Neural cell (in vitro differentiated cells): Measurements from ENCODE around the gene PCDH10. TPM values are rescaled to one million over a fixed set of nuclear protein-coding genes. Genes with fewer than 3 reads are reported as not detected.

Experiments used
- H2AFZ ChIP-seq: fragments of 200-600, 300-800 bp; sonication (generic), shearing (Covaris generic); 2 replicates; pipeline ENCODE4 v1.6.0; 2014; ENCODE audit warnings: low read depth, mild to moderate bottlenecking, antibody characterized with exemption, low read length, moderate library complexity
- H3F3A ChIP-seq: fragments of 200-600 bp; shearing (Covaris generic); 2 replicates; pipeline ENCODE4 v1.6.1; 2016; ENCODE audit warnings: mild to moderate bottlenecking, moderate library complexity, mixed read lengths, antibody characterized with exemption, low read length; ENCODE audit not compliant: insufficient read depth, poor library complexity, severe bottlenecking
- H3K27ac ChIP-seq: fragments of 200-600, 300-800 bp; sonication (generic), shearing (Covaris generic); 2 replicates; pipeline ENCODE4 v1.5.1; 2014; ENCODE audit warnings: mild to moderate bottlenecking, low read length, moderate library complexity
- H3K27me3 ChIP-seq: fragments of 300-800, 200-600 bp; sonication (generic), shearing (Covaris generic); 2 replicates; pipeline ENCODE4 v1.6.0; 2014; ENCODE audit warnings: mild to moderate bottlenecking, low read depth, low read length, moderate library complexity; ENCODE audit not compliant: insufficient read depth
- H3K36me3 ChIP-seq: fragments of 300-800, 200-600 bp; sonication (generic), shearing (Covaris generic); 2 replicates; pipeline ENCODE4 v1.5.1; 2014; ENCODE audit warnings: mild to moderate bottlenecking, antibody characterized with exemption, low read length, moderate library complexity; ENCODE audit not compliant: insufficient read depth
- H3K4me2 ChIP-seq: fragments of 300-800, 200-600 bp; sonication (generic), shearing (Covaris generic); 2 replicates; pipeline ENCODE4 v1.6.0; 2014; ENCODE audit warnings: mild to moderate bottlenecking, low read length
- H3K4me3 ChIP-seq: fragments of 300-800, 200-600 bp; sonication (generic), shearing (Covaris generic); 2 replicates; pipeline ENCODE4 v1.5.1; 2014; ENCODE audit warnings: mild to moderate bottlenecking, low read length, moderate library complexity
- H3K79me2 ChIP-seq: fragments of 200-600 bp; shearing (Covaris generic); replicated peaks from 2 replicates; pipeline ENCODE4 v1.6.0; 2014; ENCODE audit warnings: mild to moderate bottlenecking, low read length, moderate library complexity; ENCODE audit not compliant: insufficient read depth
- H3K9ac ChIP-seq: fragments of 300-800, 200-600 bp; sonication (generic), shearing (Covaris generic); 2 replicates; pipeline ENCODE4 v1.6.1; 2016; ENCODE audit warnings: mild to moderate bottlenecking, low read length, mixed read lengths
- H3K9me2 ChIP-seq: fragments of 200-600 bp; shearing (Covaris generic); 2 replicates; pipeline ENCODE4 v1.6.1; 2016; ENCODE audit warnings: mild to moderate bottlenecking, low read length, mixed read lengths; ENCODE audit not compliant: insufficient read depth
- H3K9me3 ChIP-seq: fragments of 200-600, 300-800 bp; sonication (generic), shearing (Covaris generic); 2 replicates; pipeline ENCODE4 v1.6.1; 2016; ENCODE audit warnings: mild to moderate bottlenecking, mixed run types, low read length, moderate library complexity, mixed read lengths
- H4K20me1 ChIP-seq: fragments of 200-600 bp; shearing (Covaris generic); 2 replicates; pipeline ENCODE4 v1.6.1; 2016; ENCODE audit warnings: mild to moderate bottlenecking, mixed run types; ENCODE audit not compliant: insufficient read depth
- CTCF ChIP-seq: fragments of 450-650 bp; IDR thresholded peaks from 2 replicates; pipeline ENCODE4 v1.5.1; 2014; ENCODE audit warnings: antibody characterized with exemption, mild to moderate bottlenecking, moderate library complexity; ENCODE audit not compliant: poor library complexity, severe bottlenecking
- EP300 ChIP-seq: fragments of 450-650 bp; conservative IDR thresholded peaks from 2 replicates; pipeline ENCODE4 v1.6.1; 2014; ENCODE audit warnings: antibody characterized with exemption, mild to moderate bottlenecking, moderate library complexity; ENCODE audit not compliant: poor library complexity, severe bottlenecking
- EZH2 ChIP-seq: fragments of 200-600, 300-800 bp; shearing (Covaris generic), sonication (generic); IDR thresholded peaks from 2 replicates; pipeline ENCODE4 v1.6.1; 2014; ENCODE audit warnings: antibody characterized with exemption, low read length, borderline replicate concordance, mild to moderate bottlenecking; ENCODE audit not compliant: insufficient read depth, poor library complexity, severe bottlenecking
- MXI1 ChIP-seq: fragments of 450-650 bp; conservative IDR thresholded peaks from 2 replicates; pipeline ENCODE4 v1.6.1; 2014; ENCODE audit warnings: antibody characterized with exemption, mild to moderate bottlenecking; ENCODE audit not compliant: poor library complexity, severe bottlenecking
- POLR2AphosphoS5 ChIP-seq: IDR thresholded peaks from 2 replicates; pipeline ENCODE4 v1.6.1; 2012
- RAD21 ChIP-seq: fragments of 450-650 bp; conservative IDR thresholded peaks from 2 replicates; pipeline ENCODE4 v1.6.1; 2014; ENCODE audit warnings: antibody characterized with exemption, mild to moderate bottlenecking, moderate library complexity
- REST ChIP-seq: IDR thresholded peaks from 2 replicates; pipeline ENCODE4 v1.6.1; 2012; ENCODE audit warnings: borderline replicate concordance
- SMC3 ChIP-seq: fragments of 450-650 bp; conservative IDR thresholded peaks from 2 replicates; pipeline ENCODE4 v1.6.1; 2014; ENCODE audit warnings: antibody characterized with exemption, mild to moderate bottlenecking, moderate library complexity; ENCODE audit not compliant: poor library complexity
- TAF1 ChIP-seq: IDR thresholded peaks from 2 replicates; pipeline ENCODE4 v1.6.1; 2012; ENCODE audit warnings: low read depth
- polyA plus RNA-seq: library from polyadenylated mRNA; depleted of rRNA; stranded (reverse); fragments of >200 nt; gene quantifications from 2 replicates; pipeline ENCODE4 v1.2.3, GENCODE V29; 2014

PCDH10 gene
- polyA plus RNA-seq, 1 donor from 2014 or later: 37.0 TPM

- H2AFZ ChIP-seq: no peak overlapping the region
- no peaks in the 10 kb centered on the region for H3K9me2 ChIP-seq
- no peak for TF ChIP-seq TAF1
- TF ChIP-seq REST: no peak
- no peak for TF ChIP-seq EP300
- TF ChIP-seq EZH2: no peak
- TF ChIP-seq SMC3: no peak
- TF ChIP-seq MXI1: no peak
- TF ChIP-seq RAD21: no peak
- TF ChIP-seq CTCF: no peak
- no peak for TF ChIP-seq POLR2AphosphoS5
- H3K27ac ChIP-seq: peak overlapping the region; percentile 53
- no peaks in the 10 kb centered on the region for H3K36me3 ChIP-seq
- H4K20me1 ChIP-seq: no peaks in the 10 kb centered on the region
- H3F3A ChIP-seq: peaks cover 2% of the 10 kb centered on the region
- H3K4me2 ChIP-seq: peak overlapping the region; percentile 68
- peaks cover 50% of the 10 kb centered on the region for H3K27me3 ChIP-seq
- H3K9me3 ChIP-seq: no peaks in the 10 kb centered on the region
- H3K9ac ChIP-seq: peak overlapping the region; percentile 77
- H3K4me3 ChIP-seq: peak overlapping the region; percentile 81
- H3K79me2 ChIP-seq: no peaks in the 10 kb centered on the region
Measured at GRCh38 chr4:133152330-133152821, 3.3 kb downstream of the PCDH10 start.

DNA sequence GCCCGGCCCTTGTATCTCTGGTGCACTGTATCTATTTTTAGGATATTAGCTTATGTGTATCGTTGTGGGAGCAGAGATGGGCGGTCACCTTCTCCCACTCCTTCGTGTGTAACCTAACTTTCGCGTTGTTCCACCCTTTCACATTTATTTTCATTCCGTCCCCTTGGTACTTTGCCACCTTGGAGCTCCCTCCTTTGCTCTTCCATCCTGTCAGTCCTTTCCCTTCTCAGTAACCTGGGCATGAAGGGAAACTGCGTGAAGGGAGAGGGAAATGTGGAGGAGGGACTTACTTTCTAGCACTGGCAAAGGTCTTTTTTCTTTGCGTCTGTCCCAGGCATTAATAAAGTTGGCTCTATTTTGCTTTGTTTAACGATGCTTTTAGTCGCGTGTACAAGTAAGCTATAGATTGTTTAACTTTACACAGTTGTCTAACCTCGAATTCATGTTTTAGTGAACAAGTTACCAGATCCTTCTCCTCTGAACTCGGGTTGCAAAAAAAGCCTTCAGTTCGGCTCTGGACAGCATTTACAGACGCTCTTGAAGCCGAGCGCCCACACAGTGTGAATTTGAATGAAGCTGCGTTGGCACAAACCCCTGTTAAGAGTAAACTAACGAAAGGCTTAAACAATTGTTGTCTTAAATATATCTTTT lies 3.9 kb downstream of the PCDH10 start:
- peak overlapping the region; percentile 81 for H3K4me3 ChIP-seq
- peak overlapping the region; percentile 77 for H3K9ac ChIP-seq
- H2AFZ ChIP-seq: no peak overlapping the region
- no peaks in the 10 kb centered on the region for H3K36me3 ChIP-seq
- H3K9me3 ChIP-seq: no peaks in the 10 kb centered on the region
- H3K4me2 ChIP-seq: peak overlapping the region; percentile 72
- TF ChIP-seq TAF1: no peak
- TF ChIP-seq POLR2AphosphoS5: peak; percentile 23
- TF ChIP-seq RAD21: no peak
- no peak for TF ChIP-seq EP300
- peaks cover 2% of the 10 kb centered on the region for H3F3A ChIP-seq
- H3K79me2 ChIP-seq: no peaks in the 10 kb centered on the region
- H3K27ac ChIP-seq: peak overlapping the region; percentile 53
- H3K27me3 ChIP-seq: peaks cover 47% of the 10 kb centered on the region
- no peaks in the 10 kb centered on the region for H3K9me2 ChIP-seq
- no peaks in the 10 kb centered on the region for H4K20me1 ChIP-seq
